Natural killer cell (primary cell): Measurements from ENCODE around the gene GNB1L. TPM values are rescaled to one million over a fixed set of nuclear protein-coding genes. Genes with fewer than 3 reads are reported as not detected.

ENCODE experiments used
- ATAC-seq, 3 donors: fragments of 150-1000 bp in 2 of 3; fragments of 200-7000 bp in 1 of 3; cut with Tn5 transposase; 1 replicate in 1 of 3; 2 replicates in 2 of 3; pipeline ENCODE4 v1.10.0; 2021; ENCODE audit warnings: mild to moderate bottlenecking in 2 of 3, moderate library complexity in 2 of 3
- DNase-seq, 2 donors: peaks; one replicate each; pipeline versions ENCODE4 v3.0.0 to v3.0.0-alpha.2; 2013 to 2021; ENCODE audit warnings: mixed read lengths in 1 of 2
- H3K27ac ChIP-seq: one replicate; pipeline ENCODE4 v1.5.1; 2013; ENCODE audit warnings: mild to moderate bottlenecking, low read length
- H3K27me3 ChIP-seq: one replicate; pipeline ENCODE4 v1.6.1; 2013; ENCODE audit warnings: low read length; ENCODE audit not compliant: control insufficient read depth, insufficient read depth
- H3K36me3 ChIP-seq: one replicate; pipeline ENCODE4 v1.6.1; 2013; ENCODE audit warnings: low read length; ENCODE audit not compliant: control insufficient read depth, insufficient read depth
- H3K4me1 ChIP-seq: one replicate; pipeline ENCODE4 v1.6.1; 2013; ENCODE audit warnings: low read length; ENCODE audit not compliant: control insufficient read depth, insufficient read depth
- H3K4me3 ChIP-seq: one replicate; pipeline ENCODE4 v1.5.1; 2013; ENCODE audit warnings: low read length
- H3K9me3 ChIP-seq: one replicate; pipeline ENCODE4 v1.6.1; 2013; ENCODE audit warnings: low read length; ENCODE audit not compliant: control insufficient read depth, insufficient read depth
- H3K27ac Mint-ChIP-seq, 2 donors: one replicate each; pipeline ENCODE4 v1.8.0; 2022; ENCODE audit warnings: mild to moderate bottlenecking in 2 of 2, mixed read lengths in 2 of 2, moderate library complexity in 1 of 2
- H3K27me3 Mint-ChIP-seq, 2 donors: one replicate each; pipeline ENCODE4 v1.8.0; 2022; ENCODE audit warnings: low read depth in 2 of 2, mixed read lengths in 2 of 2
- H3K36me3 Mint-ChIP-seq: one replicate; pipeline ENCODE4 v1.8.0; 2022; ENCODE audit warnings: mixed read lengths
- H3K4me1 Mint-ChIP-seq, 2 donors: one replicate each; pipeline ENCODE4 v1.8.0; 2022; ENCODE audit warnings: mixed read lengths in 2 of 2
- H3K4me3 Mint-ChIP-seq: one replicate; pipeline ENCODE4 v1.8.0; 2022; ENCODE audit warnings: mild to moderate bottlenecking, moderate library complexity, mixed read lengths
- H3K9me3 Mint-ChIP-seq, 2 donors: one replicate each; pipeline ENCODE4 v1.8.0; 2022; ENCODE audit warnings: mixed read lengths in 2 of 2
- WGBS: methylation state at CpG from one replicate; pipeline ENCODE4 v1.1.7; 2013; ENCODE audit warnings: missing lambda C conversion rate; ENCODE audit not compliant: insufficient coverage; 5-methylcytosine and 5-hydroxymethylcytosine counted together
- intact Hi-C: fragments of 100-400 bp; cut with micrococcal nuclease; formaldehyde crosslinking; loops from one replicate; pipeline ENCODE4 v1.14.2; 2022
- total RNA-seq, 4 donors: library from RNA; stranded (reverse); fragments of 120-200 nt in 1 of 4; gene quantifications; one replicate each; pipeline versions ENCODE4 v1.2.3 to v1.2.4, GENCODE V29; 2013 to 2022
- TF ChIP-seq, protein P1 (sequence below): fragments of 200-600 bp; IDR thresholded peaks from one replicate; pipeline ENCODE4 v1.8.0; 2022; ENCODE audit warnings: antibody characterized with exemption

Gene GNB1L
- total RNA-seq, 3 donors from 2014 or later (not counting 1 experiment from before 2014, with no cell fraction given): 5.1 to 5.3 (median 5.3) TPM

DNA sequence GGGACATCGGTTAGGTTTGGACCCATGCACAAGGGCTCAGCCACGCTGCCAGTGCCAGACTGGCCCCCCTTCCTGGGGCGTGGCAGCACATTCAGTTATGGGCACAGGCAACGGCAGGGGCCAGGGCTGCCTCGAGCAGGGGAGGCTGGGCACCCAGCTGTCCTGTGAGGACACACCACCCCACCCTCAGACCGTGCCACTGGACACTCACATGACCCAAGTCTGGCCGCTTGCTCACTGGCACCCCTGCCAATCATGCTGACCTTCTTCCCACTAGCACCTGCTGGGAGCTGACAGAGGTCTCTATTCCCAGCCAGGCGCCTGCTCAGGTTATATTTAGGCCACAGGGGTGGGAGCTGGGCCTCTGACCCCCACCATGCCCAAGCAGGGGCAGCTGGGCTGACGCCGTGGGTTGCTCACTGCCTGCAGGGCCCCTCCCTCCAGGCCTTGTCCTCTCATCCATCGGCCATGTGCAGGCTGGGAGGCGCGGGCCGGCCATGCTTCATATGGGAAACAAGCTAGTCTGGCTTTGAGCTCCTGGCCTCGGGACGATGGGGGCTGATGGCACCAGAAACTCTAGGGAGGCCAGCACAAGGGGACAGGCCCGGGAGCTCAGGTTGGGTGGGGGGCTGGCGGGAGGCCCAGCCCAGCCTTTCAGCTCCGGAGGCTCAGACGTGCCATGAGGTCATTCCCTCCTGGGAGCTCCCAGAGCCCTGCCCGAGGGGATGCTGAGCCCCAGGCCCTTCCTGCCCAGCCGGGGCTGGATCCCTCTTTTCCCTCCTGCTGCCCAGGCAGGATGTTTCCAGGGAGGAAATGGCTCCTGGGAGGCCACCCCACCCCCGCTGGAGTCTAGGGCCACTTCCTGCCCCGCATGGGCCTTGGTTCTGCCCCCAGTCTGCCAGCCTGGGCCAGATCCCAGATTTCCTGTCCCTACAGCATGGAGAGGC lies 109.2 kb downstream of the GNB1L start:
- intact Hi-C loops: no loop called here
- Mint-ChIP-seq H3K27ac (no peak overlapping the region), H3K9me3 (no peaks in the 10 kb centered on the region), H3K36me3 (no peaks in the 10 kb centered on the region), H3K27me3 (no peaks in the 10 kb centered on the region), H3K4me1 (no peaks in the 10 kb centered on the region), H3K4me3 (no peak overlapping the region)
- no peaks in the 10 kb centered on the region for H3K4me1 ChIP-seq
- DNase-seq (no peak), ATAC-seq (no peak)
- H3K36me3 ChIP-seq: no peaks in the 10 kb centered on the region
- no peaks in the 10 kb centered on the region for H3K9me3 ChIP-seq
- H3K4me3 ChIP-seq: no peak overlapping the region
- TF ChIP-seq, protein P1, sequence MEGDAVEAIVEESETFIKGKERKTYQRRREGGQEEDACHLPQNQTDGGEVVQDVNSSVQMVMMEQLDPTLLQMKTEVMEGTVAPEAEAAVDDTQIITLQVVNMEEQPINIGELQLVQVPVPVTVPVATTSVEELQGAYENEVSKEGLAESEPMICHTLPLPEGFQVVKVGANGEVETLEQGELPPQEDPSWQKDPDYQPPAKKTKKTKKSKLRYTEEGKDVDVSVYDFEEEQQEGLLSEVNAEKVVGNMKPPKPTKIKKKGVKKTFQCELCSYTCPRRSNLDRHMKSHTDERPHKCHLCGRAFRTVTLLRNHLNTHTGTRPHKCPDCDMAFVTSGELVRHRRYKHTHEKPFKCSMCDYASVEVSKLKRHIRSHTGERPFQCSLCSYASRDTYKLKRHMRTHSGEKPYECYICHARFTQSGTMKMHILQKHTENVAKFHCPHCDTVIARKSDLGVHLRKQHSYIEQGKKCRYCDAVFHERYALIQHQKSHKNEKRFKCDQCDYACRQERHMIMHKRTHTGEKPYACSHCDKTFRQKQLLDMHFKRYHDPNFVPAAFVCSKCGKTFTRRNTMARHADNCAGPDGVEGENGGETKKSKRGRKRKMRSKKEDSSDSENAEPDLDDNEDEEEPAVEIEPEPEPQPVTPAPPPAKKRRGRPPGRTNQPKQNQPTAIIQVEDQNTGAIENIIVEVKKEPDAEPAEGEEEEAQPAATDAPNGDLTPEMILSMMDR: no peak
- no peak overlapping the region for H3K27ac ChIP-seq
- WGBS: 86% methylated on average over 24 of the region's 24 CpGs
- no peaks in the 10 kb centered on the region for H3K27me3 ChIP-seq

DNA sequence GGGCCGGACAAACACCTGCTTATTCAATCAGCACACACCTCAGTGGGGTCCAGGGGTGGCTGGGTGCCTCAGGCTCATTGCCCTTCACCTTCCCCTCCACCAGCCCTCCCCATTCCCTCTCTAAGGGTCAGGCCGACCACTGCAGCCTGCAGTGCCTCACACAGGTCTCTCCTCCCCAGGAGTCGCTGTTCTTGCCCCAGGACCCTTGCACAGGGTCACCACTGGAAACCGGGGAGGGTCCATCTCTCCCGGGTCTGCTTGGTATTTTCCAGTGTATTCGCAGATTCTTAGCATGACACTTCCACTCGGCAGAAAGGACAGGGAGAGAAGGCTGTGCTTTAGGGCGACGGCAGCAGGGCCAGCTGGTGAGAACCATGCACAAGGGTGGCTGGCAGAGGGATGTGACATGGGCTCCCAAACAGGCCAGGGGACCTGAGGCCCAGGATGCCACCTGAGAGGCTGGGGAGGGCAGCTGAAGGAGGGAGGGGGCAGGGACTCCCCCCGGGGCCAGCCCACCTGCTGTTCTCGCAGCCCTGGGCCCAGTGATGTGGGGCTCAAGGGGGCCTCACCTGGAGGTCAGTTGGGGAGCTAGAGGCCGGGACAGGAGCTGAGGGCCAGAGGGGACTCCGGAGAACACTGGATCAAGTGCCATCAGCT lies 110.2 kb downstream of the GNB1L start:
- DNase-seq (no peak), ATAC-seq (no peak)
- Histone ChIP-seq H3K9me3 (no peaks in the 10 kb centered on the region), H3K27me3 (no peaks in the 10 kb centered on the region), H3K36me3 (no peaks in the 10 kb centered on the region), H3K4me3 (no peak overlapping the region), H3K27ac (no peak overlapping the region), H3K4me1 (no peaks in the 10 kb centered on the region)
- Mint-ChIP-seq H3K27me3 (no peaks in the 10 kb centered on the region), H3K4me1 (no peaks in the 10 kb centered on the region), H3K9me3 (no peaks in the 10 kb centered on the region), H3K4me3 (no peak overlapping the region), H3K36me3 (no peaks in the 10 kb centered on the region), H3K27ac (no peak overlapping the region)
- WGBS: 92% methylated on average over 13 of the region's 13 CpGs
- intact Hi-C loops: no loop called here
- TF ChIP-seq, protein P1: no peak

DNA sequence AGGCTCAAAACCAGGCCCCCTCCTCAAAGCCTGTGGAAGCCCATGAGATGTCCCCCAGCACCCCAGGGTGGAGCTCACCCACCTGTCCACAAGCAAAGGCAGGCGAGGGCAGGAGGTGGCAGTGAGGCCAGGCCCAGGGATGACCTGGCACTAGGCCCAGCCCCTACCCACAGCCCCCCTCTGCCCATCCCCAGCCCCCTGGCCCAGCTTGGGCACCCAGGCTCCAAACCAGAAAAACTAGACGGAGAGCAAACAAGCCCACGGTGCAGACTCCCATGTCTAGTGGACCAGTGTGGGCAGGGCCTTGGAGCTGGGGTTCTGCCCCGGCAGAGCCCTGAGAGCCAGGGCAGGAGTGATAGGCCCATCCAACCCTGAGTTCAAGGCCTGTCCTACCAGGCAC lies 111.0 kb downstream of the GNB1L start:
- Mint-ChIP-seq H3K4me3 (no peak overlapping the region), H3K36me3 (no peaks in the 10 kb centered on the region), H3K9me3 (no peaks in the 10 kb centered on the region), H3K27me3 (no peaks in the 10 kb centered on the region), H3K27ac (no peak overlapping the region), H3K4me1 (no peaks in the 10 kb centered on the region)
- Histone ChIP-seq H3K4me3 (no peak overlapping the region), H3K9me3 (no peaks in the 10 kb centered on the region), H3K27me3 (no peaks in the 10 kb centered on the region), H3K27ac (no peak overlapping the region), H3K4me1 (no peaks in the 10 kb centered on the region), H3K36me3 (no peaks in the 10 kb centered on the region)
- TF ChIP-seq, protein P1: no peak
- intact Hi-C loops: no loop called here
- WGBS: 82% methylated on average over 4 of the region's 4 CpGs
- DNase-seq (no peak), ATAC-seq (no peak)
